Measurements from ENCODE around the gene DAB2. TPM values are rescaled to one million over a fixed set of nuclear protein-coding genes. Genes with fewer than 3 reads are reported as not detected.
"Not testable (repeated sequence)": the region's sequence is repeated elsewhere in the genome, so short reads cannot be mapped to it uniquely, and the experiment has no call there.

DAB2 gene
- total RNA-seq, 4 donors from 2014 or later: 13.6 to 25.7 (median 19.2) TPM

GRCh38 chr5:39352170-39352569, 72.6 kb downstream of the DAB2 start:
- 89 to 90% methylated on average over 2 of the region's 2 CpGs for WGBS, 2 donors
- no peak for DNase-seq (ENCODE audit: low spot score in 2 of 2)
- H3K4me3 ChIP-seq (ENCODE audit: low read depth, poor library complexity, severe bottlenecking): no peak overlapping the region
- no peak for TF ChIP-seq POLR2A (IDR thresholded peaks at IDR 0.05)
- TF ChIP-seq, protein P1, sequence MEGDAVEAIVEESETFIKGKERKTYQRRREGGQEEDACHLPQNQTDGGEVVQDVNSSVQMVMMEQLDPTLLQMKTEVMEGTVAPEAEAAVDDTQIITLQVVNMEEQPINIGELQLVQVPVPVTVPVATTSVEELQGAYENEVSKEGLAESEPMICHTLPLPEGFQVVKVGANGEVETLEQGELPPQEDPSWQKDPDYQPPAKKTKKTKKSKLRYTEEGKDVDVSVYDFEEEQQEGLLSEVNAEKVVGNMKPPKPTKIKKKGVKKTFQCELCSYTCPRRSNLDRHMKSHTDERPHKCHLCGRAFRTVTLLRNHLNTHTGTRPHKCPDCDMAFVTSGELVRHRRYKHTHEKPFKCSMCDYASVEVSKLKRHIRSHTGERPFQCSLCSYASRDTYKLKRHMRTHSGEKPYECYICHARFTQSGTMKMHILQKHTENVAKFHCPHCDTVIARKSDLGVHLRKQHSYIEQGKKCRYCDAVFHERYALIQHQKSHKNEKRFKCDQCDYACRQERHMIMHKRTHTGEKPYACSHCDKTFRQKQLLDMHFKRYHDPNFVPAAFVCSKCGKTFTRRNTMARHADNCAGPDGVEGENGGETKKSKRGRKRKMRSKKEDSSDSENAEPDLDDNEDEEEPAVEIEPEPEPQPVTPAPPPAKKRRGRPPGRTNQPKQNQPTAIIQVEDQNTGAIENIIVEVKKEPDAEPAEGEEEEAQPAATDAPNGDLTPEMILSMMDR (IDR thresholded peaks at IDR 0.05): no peak
- intact Hi-C loops (cut with DNase I; ENCODE audit: low total_unique reads): no loop called here

DNA sequence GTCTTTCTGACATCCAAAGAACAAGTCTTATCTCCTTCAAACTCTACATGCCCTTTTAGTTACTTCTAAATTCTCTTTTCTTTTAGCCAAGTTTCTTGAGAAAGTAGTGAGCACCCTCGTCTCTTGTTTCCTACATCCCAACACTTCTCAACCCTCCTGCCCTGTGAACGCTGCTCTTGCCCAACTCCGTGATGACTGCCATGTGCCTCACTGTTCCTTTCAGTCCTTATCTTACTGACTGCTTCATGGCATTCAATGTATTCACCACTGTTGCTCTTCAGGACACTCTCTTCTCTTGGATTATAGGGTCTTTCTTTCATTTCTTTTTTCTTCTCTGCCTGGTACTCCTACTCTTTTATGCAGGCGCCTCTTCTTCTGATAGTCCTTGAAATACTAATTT, 75.3 kb downstream of the DAB2 start:
- intact Hi-C loops (cut with DNase I; ENCODE audit: low total_unique reads): no loop called here
- DNase-seq (ENCODE audit: low spot score in 2 of 2): no peak
- H3K4me3 ChIP-seq (ENCODE audit: low read depth, poor library complexity, severe bottlenecking): no peak overlapping the region
- WGBS, 2 donors: 81 to 87% methylated on average over 4 of the region's 4 CpGs
- TF ChIP-seq, protein P1 (IDR thresholded peaks at IDR 0.05): no peak
- no peak for TF ChIP-seq POLR2A (IDR thresholded peaks at IDR 0.05)

- no peak overlapping the region for H3K4me3 ChIP-seq (ENCODE audit: low read depth, poor library complexity, severe bottlenecking)
- no peak for DNase-seq (ENCODE audit: low spot score in 2 of 2)
- intact Hi-C loops (cut with DNase I; ENCODE audit: low total_unique reads): no loop called here
- no peak for TF ChIP-seq POLR2A (IDR thresholded peaks at IDR 0.05)
- TF ChIP-seq, protein P1 (IDR thresholded peaks at IDR 0.05): no peak
- WGBS, 2 donors: 91 to 93% methylated on average over 1 of the region's 1 CpG
These were observed 82.3 kb downstream of the DAB2 start for GRCh38 chr5:39342460-39342859.

GRCh38 chr5:39341896-39342295, 82.9 kb downstream of the DAB2 start:
- H3K4me3 ChIP-seq (ENCODE audit: low read depth, poor library complexity, severe bottlenecking): no peak overlapping the region
- 83 to 85% methylated on average over 1 of the region's 1 CpG for WGBS, 2 donors
- intact Hi-C loops (cut with DNase I; ENCODE audit: low total_unique reads): no loop called here
- no peak for TF ChIP-seq POLR2A (IDR thresholded peaks at IDR 0.05)
- TF ChIP-seq, protein P1 (IDR thresholded peaks at IDR 0.05): no peak
- no peak for DNase-seq (ENCODE audit: low spot score in 2 of 2)

DNA sequence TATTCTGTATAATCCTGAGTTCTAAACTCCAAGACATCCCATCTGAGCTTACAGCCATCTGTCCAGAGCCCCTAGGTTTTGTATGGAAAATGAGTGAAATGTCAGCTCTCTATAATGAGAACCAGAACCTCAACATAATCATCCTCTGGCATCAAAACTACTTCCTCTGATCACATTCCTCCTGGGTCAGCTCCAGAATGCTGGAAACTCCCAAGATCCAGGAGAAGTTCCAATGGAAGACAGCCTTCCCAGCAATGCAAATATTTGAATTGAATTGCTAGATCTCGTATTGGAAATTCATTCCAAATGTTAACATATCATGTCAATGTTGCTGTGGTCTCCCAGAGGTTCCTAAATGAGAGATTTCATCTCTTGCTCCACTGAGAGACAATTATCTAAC, 84.3 kb downstream of the DAB2 start:
- TF ChIP-seq, protein P1 (IDR thresholded peaks at IDR 0.05): no peak
- TF ChIP-seq POLR2A (IDR thresholded peaks at IDR 0.05): no peak
- H3K4me3 ChIP-seq (ENCODE audit: low read depth, poor library complexity, severe bottlenecking): no peak overlapping the region
- DNase-seq (ENCODE audit: low spot score in 2 of 2): no peak
- WGBS, 2 donors: 35 to 38% methylated on average over 1 of the region's 1 CpG
- intact Hi-C loops (cut with DNase I; ENCODE audit: low total_unique reads): no loop called here

- TF ChIP-seq, protein P1 (IDR thresholded peaks at IDR 0.05): no peak
- no peak for TF ChIP-seq POLR2A (IDR thresholded peaks at IDR 0.05)
- no peak for DNase-seq (ENCODE audit: low spot score in 2 of 2)
- intact Hi-C loops (cut with DNase I; ENCODE audit: low total_unique reads): no loop called here
- no peak overlapping the region for H3K4me3 ChIP-seq (ENCODE audit: low read depth, poor library complexity, severe bottlenecking)
- WGBS, 2 donors: 33 to 60% methylated on average over 1 of the region's 1 CpG
These were observed 87.4 kb downstream of the DAB2 start for GRCh38 chr5:39337252-39337915.

GRCh38 chr5:39334296-39334695, 90.5 kb downstream of the DAB2 start:
- H3K4me3 ChIP-seq (ENCODE audit: low read depth, poor library complexity, severe bottlenecking); intact Hi-C loops (cut with DNase I; ENCODE audit: low total_unique reads); DNase-seq (ENCODE audit: low spot score in 2 of 2): not testable (repeated sequence)
- 86 to 94% methylated on average over 12 to 27 of the region's 27 CpGs for WGBS, 2 donors

Measured in lower leg skin (tissue), 4 donors.